Measurements from ENCODE around the gene PLEKHH1.

The PLEKHH1 gene

GRCh38 chr14:67569011-67569650 is 36.0 kb downstream of the PLEKHH1 start:
- Histone ChIP-seq H3K27me3 (ENCODE audit: low read length) (no peaks in the 10 kb centered on the region), H3K36me3 (ENCODE audit: low read length) (no peaks in the 10 kb centered on the region), H3K4me3 (ENCODE audit: insufficient read depth, low read length, poor library complexity, severe bottlenecking) (no peak overlapping the region), H3F3A (ENCODE audit: insufficient read depth) (no peaks in the 10 kb centered on the region), H2AFZ (ENCODE audit: low read depth, low read length, severe bottlenecking) (no peak overlapping the region), H3K79me2 (ENCODE audit: insufficient read depth, low read length) (no peaks in the 10 kb centered on the region), H3K9ac (ENCODE audit: low read length) (no peak overlapping the region), H4K20me1 (ENCODE audit: low read depth, low read length) (no peaks in the 10 kb centered on the region), H3K4me2 (ENCODE audit: low read depth, low read length, poor library complexity, severe bottlenecking) (no peak overlapping the region), H3K27ac (ENCODE audit: low read depth, low read length) (no peak overlapping the region), H3K9me3 (ENCODE audit: insufficient read depth, low read length) (no peaks in the 10 kb centered on the region), H3K9me2 (replicated peaks; ENCODE audit: insufficient read depth, low read length) (no peaks in the 10 kb centered on the region)
- TF ChIP-seq EZH2phosphoT487 (conservative IDR thresholded peaks at IDR 0.05; ENCODE audit: low read length) (no peak), CTCF (IDR thresholded peaks at IDR 0.05; ENCODE audit: insufficient read depth, low read length, poor library complexity, severe bottlenecking) (no peak)

- no peak overlapping the region for H3K4me2 ChIP-seq (ENCODE audit: low read depth, low read length, poor library complexity, severe bottlenecking)
- H3K36me3 ChIP-seq (ENCODE audit: low read length): no peaks in the 10 kb centered on the region
- H3K9me3 ChIP-seq (ENCODE audit: insufficient read depth, low read length): no peaks in the 10 kb centered on the region
- no peaks in the 10 kb centered on the region for H3K27me3 ChIP-seq (ENCODE audit: low read length)
- H3K9me2 ChIP-seq (replicated peaks; ENCODE audit: insufficient read depth, low read length): no peaks in the 10 kb centered on the region
- H3K9ac ChIP-seq (ENCODE audit: low read length): no peak overlapping the region
- H3F3A ChIP-seq (ENCODE audit: insufficient read depth): no peaks in the 10 kb centered on the region
- TF ChIP-seq EZH2phosphoT487 (conservative IDR thresholded peaks at IDR 0.05; ENCODE audit: low read length) (no peak), CTCF (IDR thresholded peaks at IDR 0.05; ENCODE audit: insufficient read depth, low read length, poor library complexity, severe bottlenecking) (no peak)
- no peak overlapping the region for H2AFZ ChIP-seq (ENCODE audit: low read depth, low read length, severe bottlenecking)
- H3K27ac ChIP-seq (ENCODE audit: low read depth, low read length): no peak overlapping the region
- no peak overlapping the region for H3K4me3 ChIP-seq (ENCODE audit: insufficient read depth, low read length, poor library complexity, severe bottlenecking)
- no peaks in the 10 kb centered on the region for H4K20me1 ChIP-seq (ENCODE audit: low read depth, low read length)
- H3K79me2 ChIP-seq (ENCODE audit: insufficient read depth, low read length): no peaks in the 10 kb centered on the region
Measured at GRCh38 chr14:67569651-67570290, 36.7 kb downstream of the PLEKHH1 start.

GRCh38 chr14:67570453-67570852 is 37.4 kb downstream of the PLEKHH1 start:
- no peak overlapping the region for H3K4me2 ChIP-seq (ENCODE audit: low read depth, low read length, poor library complexity, severe bottlenecking)
- no peak overlapping the region for H3K27ac ChIP-seq (ENCODE audit: low read depth, low read length)
- H3K79me2 ChIP-seq (ENCODE audit: insufficient read depth, low read length): no peaks in the 10 kb centered on the region
- no peak overlapping the region for H3K9ac ChIP-seq (ENCODE audit: low read length)
- H3K9me2 ChIP-seq (replicated peaks; ENCODE audit: insufficient read depth, low read length): no peaks in the 10 kb centered on the region
- H2AFZ ChIP-seq (ENCODE audit: low read depth, low read length, severe bottlenecking): no peak overlapping the region
- TF ChIP-seq EZH2phosphoT487 (conservative IDR thresholded peaks at IDR 0.05; ENCODE audit: low read length) (no peak), CTCF (IDR thresholded peaks at IDR 0.05; ENCODE audit: insufficient read depth, low read length, poor library complexity, severe bottlenecking) (no peak)
- no peaks in the 10 kb centered on the region for H3K9me3 ChIP-seq (ENCODE audit: insufficient read depth, low read length)
- no peak overlapping the region for H3K4me3 ChIP-seq (ENCODE audit: insufficient read depth, low read length, poor library complexity, severe bottlenecking)
- H3F3A ChIP-seq (ENCODE audit: insufficient read depth): no peaks in the 10 kb centered on the region
- no peaks in the 10 kb centered on the region for H3K27me3 ChIP-seq (ENCODE audit: low read length)
- no peaks in the 10 kb centered on the region for H4K20me1 ChIP-seq (ENCODE audit: low read depth, low read length)
- no peaks in the 10 kb centered on the region for H3K36me3 ChIP-seq (ENCODE audit: low read length)

Measured in SU-DHL-6 (cell line).